Measurements from ENCODE around the gene PKP1.

DNA sequence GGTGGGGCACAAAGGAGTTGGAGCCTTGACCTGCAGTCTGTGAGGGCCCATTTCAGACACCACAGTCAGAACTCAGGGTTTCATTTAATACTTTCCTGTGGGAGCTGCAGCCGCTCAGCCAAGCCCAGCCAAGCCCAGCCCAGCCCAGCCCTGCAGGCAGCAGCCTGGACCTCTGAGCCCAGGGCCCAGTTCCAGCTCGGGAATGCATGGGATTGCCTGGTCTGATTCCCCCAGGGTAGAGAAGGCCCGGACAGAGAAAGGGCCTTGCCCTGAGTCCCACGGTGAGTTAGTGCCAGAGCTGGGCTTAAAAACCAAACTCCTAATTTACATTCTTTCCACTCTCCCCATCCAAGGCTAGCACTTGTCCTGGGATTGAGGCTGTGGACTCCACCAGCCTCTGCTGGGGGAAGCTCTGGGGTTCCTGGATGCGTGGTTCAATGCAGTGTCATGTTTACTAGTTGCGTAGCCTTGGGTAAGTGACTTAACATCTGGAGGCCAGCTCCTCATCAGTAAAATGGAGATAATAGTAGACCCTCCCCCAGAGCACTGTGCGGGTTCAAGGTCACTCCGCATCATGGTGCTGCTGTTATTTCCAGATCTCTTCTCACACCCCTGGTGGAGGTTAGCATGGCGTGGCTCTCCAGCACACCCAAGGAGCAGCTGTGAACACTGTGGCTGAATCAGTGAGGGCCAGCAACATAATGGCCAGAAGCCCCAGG, 29.2 kb upstream of the PKP1 start:
- TF ChIP-seq POLR2A (IDR thresholded peaks at IDR 0.05) (no peak), POLR2AphosphoS5 (IDR thresholded peaks at IDR 0.05; ENCODE audit: insufficient read depth in 1 of 2, low read depth in 1 of 2) (no peak)
- TF ChIP-seq, protein P1, sequence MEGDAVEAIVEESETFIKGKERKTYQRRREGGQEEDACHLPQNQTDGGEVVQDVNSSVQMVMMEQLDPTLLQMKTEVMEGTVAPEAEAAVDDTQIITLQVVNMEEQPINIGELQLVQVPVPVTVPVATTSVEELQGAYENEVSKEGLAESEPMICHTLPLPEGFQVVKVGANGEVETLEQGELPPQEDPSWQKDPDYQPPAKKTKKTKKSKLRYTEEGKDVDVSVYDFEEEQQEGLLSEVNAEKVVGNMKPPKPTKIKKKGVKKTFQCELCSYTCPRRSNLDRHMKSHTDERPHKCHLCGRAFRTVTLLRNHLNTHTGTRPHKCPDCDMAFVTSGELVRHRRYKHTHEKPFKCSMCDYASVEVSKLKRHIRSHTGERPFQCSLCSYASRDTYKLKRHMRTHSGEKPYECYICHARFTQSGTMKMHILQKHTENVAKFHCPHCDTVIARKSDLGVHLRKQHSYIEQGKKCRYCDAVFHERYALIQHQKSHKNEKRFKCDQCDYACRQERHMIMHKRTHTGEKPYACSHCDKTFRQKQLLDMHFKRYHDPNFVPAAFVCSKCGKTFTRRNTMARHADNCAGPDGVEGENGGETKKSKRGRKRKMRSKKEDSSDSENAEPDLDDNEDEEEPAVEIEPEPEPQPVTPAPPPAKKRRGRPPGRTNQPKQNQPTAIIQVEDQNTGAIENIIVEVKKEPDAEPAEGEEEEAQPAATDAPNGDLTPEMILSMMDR (IDR thresholded peaks at IDR 0.05): no peak
